Progenitor cell of endocrine pancreas (in vitro differentiated cells): ENCODE measurements around the gene WFIKKN2. TPM values are rescaled to one million over a fixed set of nuclear protein-coding genes. Genes with fewer than 3 reads are reported as not detected.

Experiments
- DNase-seq: peaks from one replicate; pipeline ENCODE4 v3.0.0; 2021; ENCODE audit warnings: low spot score; ENCODE audit not compliant: unreplicated experiment
- H3K27ac Mint-ChIP-seq: 2 replicates; pipeline ENCODE4 v1.8.0; 2021; ENCODE audit warnings: mild to moderate bottlenecking, moderate library complexity, mixed read lengths
- H3K27me3 Mint-ChIP-seq: 2 replicates; pipeline ENCODE4 v1.8.0; 2021; ENCODE audit warnings: mixed read lengths
- H3K36me3 Mint-ChIP-seq: 2 replicates; pipeline ENCODE4 v1.8.0; 2022; ENCODE audit warnings: mixed read lengths; ENCODE audit not compliant: insufficient read depth
- H3K4me1 Mint-ChIP-seq: 2 replicates; pipeline ENCODE4 v1.8.0; 2021; ENCODE audit warnings: low read depth, mixed read lengths
- H3K4me3 Mint-ChIP-seq: 2 replicates; pipeline ENCODE4 v1.8.0; 2021; ENCODE audit warnings: low read depth, mild to moderate bottlenecking, moderate library complexity, mixed read lengths
- H3K9me3 Mint-ChIP-seq: 2 replicates; pipeline ENCODE4 v1.8.0; 2021; ENCODE audit warnings: low read depth, mixed read lengths
- total RNA-seq: library from RNA; stranded (reverse); gene quantifications from 2 replicates; pipeline ENCODE4 v1.2.1, GENCODE V29; 2021
- TF ChIP-seq, protein P1 (sequence below): fragments of 200-600 bp; sonication (generic); IDR thresholded peaks from one replicate; pipeline ENCODE4 v1.5.0; 2021; ENCODE audit warnings: antibody characterized with exemption, mild to moderate bottlenecking; ENCODE audit not compliant: unreplicated experiment

Gene WFIKKN2
- total RNA-seq, 1 donor from 2014 or later = not detected

- no peaks in the 10 kb centered on the region for H3K27me3 Mint-ChIP-seq
- H3K36me3 Mint-ChIP-seq = no peaks in the 10 kb centered on the region
- no peak overlapping the region for H3K27ac Mint-ChIP-seq
- TF ChIP-seq, protein P1, sequence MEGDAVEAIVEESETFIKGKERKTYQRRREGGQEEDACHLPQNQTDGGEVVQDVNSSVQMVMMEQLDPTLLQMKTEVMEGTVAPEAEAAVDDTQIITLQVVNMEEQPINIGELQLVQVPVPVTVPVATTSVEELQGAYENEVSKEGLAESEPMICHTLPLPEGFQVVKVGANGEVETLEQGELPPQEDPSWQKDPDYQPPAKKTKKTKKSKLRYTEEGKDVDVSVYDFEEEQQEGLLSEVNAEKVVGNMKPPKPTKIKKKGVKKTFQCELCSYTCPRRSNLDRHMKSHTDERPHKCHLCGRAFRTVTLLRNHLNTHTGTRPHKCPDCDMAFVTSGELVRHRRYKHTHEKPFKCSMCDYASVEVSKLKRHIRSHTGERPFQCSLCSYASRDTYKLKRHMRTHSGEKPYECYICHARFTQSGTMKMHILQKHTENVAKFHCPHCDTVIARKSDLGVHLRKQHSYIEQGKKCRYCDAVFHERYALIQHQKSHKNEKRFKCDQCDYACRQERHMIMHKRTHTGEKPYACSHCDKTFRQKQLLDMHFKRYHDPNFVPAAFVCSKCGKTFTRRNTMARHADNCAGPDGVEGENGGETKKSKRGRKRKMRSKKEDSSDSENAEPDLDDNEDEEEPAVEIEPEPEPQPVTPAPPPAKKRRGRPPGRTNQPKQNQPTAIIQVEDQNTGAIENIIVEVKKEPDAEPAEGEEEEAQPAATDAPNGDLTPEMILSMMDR = no peak
- peaks cover 17% of the 10 kb centered on the region for H3K4me1 Mint-ChIP-seq
- no peak overlapping the region for H3K4me3 Mint-ChIP-seq
- no peaks in the 10 kb centered on the region for H3K9me3 Mint-ChIP-seq
- no peak for DNase-seq
These were observed 13.3 kb downstream of the WFIKKN2 start for GRCh38 chr17:50848711-50849110.

DNA sequence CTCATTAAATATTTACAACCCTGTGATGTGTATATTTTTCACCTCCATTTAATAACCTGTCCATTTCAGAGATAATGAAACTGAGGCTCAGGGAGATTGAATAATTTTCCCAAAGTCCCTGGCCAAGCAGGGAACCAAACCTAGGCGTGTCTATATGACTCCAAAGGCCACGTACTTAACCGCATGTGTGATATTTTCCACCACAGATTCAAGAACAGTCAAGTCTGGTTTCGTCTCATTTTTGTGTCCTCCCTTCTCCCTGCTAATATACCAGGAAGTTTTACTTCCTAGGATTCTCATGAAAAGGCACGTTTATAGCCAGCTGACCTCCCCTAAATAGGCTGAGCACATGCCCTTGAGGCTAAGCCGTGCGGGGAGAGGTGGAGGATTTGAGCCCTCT, 15.3 kb downstream of the WFIKKN2 start:
- no peaks in the 10 kb centered on the region for H3K9me3 Mint-ChIP-seq
- H3K36me3 Mint-ChIP-seq = no peaks in the 10 kb centered on the region
- H3K27ac Mint-ChIP-seq = no peak overlapping the region
- no peaks in the 10 kb centered on the region for H3K27me3 Mint-ChIP-seq
- peaks cover 23% of the 10 kb centered on the region for H3K4me1 Mint-ChIP-seq
- DNase-seq = no peak
- TF ChIP-seq, protein P1 = no peak
- no peak overlapping the region for H3K4me3 Mint-ChIP-seq

- TF ChIP-seq, protein P1 = no peak
- H3K4me1 Mint-ChIP-seq = peaks cover 27% of the 10 kb centered on the region
- no peaks in the 10 kb centered on the region for H3K36me3 Mint-ChIP-seq
- peak overlapping the region; percentile 11 for H3K27ac Mint-ChIP-seq
- no peaks in the 10 kb centered on the region for H3K27me3 Mint-ChIP-seq
- H3K9me3 Mint-ChIP-seq = no peaks in the 10 kb centered on the region
- H3K4me3 Mint-ChIP-seq = no peak overlapping the region
- DNase-seq = no peak
These were observed 17.7 kb downstream of the WFIKKN2 start for GRCh38 chr17:50853015-50853615.

GRCh38 chr17:50853781-50854180, 18.4 kb downstream of the WFIKKN2 start:
- Mint-ChIP-seq H3K9me3 (no peaks in the 10 kb centered on the region), H3K4me3 (no peak overlapping the region), H3K36me3 (no peaks in the 10 kb centered on the region), H3K27me3 (no peaks in the 10 kb centered on the region), H3K4me1 (peaks cover 27% of the 10 kb centered on the region), H3K27ac (no peak overlapping the region)
- DNase-seq = no peak
- TF ChIP-seq, protein P1 = no peak

- H3K4me1 Mint-ChIP-seq = peaks cover 27% of the 10 kb centered on the region
- no peaks in the 10 kb centered on the region for H3K27me3 Mint-ChIP-seq
- TF ChIP-seq, protein P1 = no peak
- H3K27ac Mint-ChIP-seq = no peak overlapping the region
- peaks cover under 1% of the 10 kb centered on the region for H3K36me3 Mint-ChIP-seq
- H3K9me3 Mint-ChIP-seq = no peaks in the 10 kb centered on the region
- no peak for DNase-seq
- no peak overlapping the region for H3K4me3 Mint-ChIP-seq
These were observed 20.4 kb downstream of the WFIKKN2 start for GRCh38 chr17:50855708-50856330.
